GM18520 (cell line): ENCODE results near the gene SDR9C7.
"Not testable (repeated sequence)": the region's sequence is repeated elsewhere in the genome, so short reads cannot be mapped to it uniquely, and the experiment has no call there.

Experiments
- ATAC-seq: cut with Tn5 transposase; IDR thresholded peaks from one replicate; pipeline ENCODE4 v1.9.1; 2021; ENCODE audit not compliant: unreplicated experiment

SDR9C7 gene

GRCh38 chr12:56918139-56918538 lies 16.1 kb downstream of the SDR9C7 start:
- not testable (repeated sequence) for ATAC-seq

- ATAC-seq, result no peak
Measured at GRCh38 chr12:56916996-56917333, 17.2 kb downstream of the SDR9C7 start.

GRCh38 chr12:56916296-56916995 lies 17.8 kb downstream of the SDR9C7 start:
- no peak for ATAC-seq

DNA sequence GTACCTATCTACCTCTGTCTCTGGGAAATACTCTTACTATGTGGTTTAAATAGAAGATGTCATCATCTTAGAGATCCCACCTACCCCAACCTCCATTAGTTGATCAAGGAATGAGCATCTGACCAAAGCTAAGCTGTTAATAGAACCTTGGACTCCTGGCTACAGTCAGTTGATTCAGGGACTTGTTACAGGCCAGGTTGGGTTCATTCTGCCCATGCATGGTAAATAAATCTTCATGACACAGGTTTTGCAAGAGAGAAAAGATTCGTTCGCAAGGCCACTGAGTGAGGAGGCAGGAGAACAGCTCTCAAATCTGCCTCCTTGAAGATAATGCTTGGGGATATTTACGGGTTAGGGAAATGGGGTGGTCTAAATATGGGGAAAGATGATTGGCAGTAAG lies 19.5 kb downstream of the SDR9C7 start:
- ATAC-seq, result no peak

DNA sequence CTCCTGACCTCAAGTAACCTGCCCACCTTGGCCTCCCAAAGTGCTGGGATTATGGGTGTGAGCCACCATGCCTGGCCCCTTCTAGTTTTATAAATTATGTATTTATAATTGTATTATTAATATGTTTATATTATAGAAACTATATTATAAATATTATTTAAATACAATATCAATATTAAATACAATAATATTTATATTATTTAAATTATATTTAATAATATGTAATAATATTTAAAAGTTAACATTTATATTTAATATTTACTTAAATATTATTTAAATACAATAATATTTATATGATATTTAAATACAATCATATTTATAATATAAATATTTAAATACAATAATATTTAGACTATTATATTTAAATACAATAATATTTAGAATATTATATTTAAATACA lies 20.0 kb downstream of the SDR9C7 start:
- no peak for ATAC-seq

- not testable (repeated sequence) for ATAC-seq
Measured at GRCh38 chr12:56909403-56909802, 24.8 kb downstream of the SDR9C7 start.

DNA sequence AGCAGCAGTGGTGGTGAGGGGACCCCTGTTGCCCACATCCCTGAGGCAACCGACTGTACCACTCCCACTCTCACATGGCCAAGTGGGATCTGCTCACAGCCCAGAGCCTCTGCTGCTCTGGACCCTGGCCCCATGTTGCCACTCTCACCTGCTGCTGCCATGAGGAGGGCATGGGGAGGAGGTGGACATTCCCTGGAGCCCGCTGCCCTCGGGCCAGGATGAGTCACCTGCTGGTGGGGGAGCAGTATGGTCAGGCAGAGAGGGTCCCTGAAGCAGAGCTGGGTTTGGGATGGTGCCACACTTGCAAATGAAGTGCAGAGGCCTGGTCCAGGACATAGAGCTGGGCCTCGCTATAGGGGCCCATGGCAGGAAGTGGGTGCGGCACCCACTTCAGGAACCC lies 26.1 kb downstream of the SDR9C7 start:
- no peak for ATAC-seq

- no peak for ATAC-seq
Measured at GRCh38 chr12:56905852-56906251, 28.4 kb downstream of the SDR9C7 start.

GRCh38 chr12:56903374-56903773 lies 30.8 kb downstream of the SDR9C7 start:
- ATAC-seq, result no peak

DNA sequence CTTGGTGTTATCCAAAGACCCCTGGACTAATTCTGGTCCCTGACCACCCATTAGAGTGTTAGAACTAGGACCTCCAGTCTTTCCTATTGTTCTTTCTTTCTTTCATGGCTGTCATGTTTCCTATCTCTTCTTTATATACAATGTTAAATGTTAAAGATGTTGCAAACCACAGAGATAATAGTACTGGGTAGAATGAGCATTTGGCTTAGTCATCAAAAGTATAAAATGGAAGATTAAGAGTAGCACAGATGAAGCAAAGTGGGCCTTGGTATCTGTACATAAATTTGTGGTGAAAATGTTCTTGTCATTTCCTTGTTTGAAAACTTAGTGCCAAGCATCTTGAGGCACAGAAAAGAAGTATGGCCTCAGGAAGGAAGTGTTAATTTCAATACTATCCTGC lies 32.9 kb downstream of the SDR9C7 start:
- not testable (repeated sequence) for ATAC-seq

GRCh38 chr12:56900583-56900982 lies 33.6 kb downstream of the SDR9C7 start:
- ATAC-seq, result no peak

DNA sequence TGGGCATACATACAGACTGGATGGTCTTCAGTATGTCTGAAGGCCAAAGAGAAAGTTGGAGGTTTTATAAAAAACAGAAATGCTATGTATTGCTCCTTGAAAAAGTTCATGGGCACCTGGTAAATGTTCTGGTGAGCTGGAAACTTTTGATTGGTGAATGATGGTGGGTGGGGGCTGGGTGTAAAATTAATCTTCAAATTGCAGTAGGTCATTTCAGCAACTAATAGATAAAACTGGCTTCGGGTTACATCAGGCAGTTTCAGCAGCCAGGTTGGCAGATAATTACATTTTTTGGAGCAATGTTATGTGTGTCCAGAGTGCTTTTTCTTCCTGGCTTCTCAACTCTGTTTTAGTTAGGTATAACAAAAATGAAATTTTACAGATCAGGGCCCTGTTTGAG lies 35.3 kb downstream of the SDR9C7 start:
- ATAC-seq, result no peak

- no peak for ATAC-seq
Measured at GRCh38 chr12:56897844-56898361, 36.3 kb downstream of the SDR9C7 start.

GRCh38 chr12:56896082-56896481 lies 38.1 kb downstream of the SDR9C7 start:
- no peak for ATAC-seq

GRCh38 chr12:56894698-56895368 lies 39.4 kb downstream of the SDR9C7 start:
- ATAC-seq, result no peak

DNA sequence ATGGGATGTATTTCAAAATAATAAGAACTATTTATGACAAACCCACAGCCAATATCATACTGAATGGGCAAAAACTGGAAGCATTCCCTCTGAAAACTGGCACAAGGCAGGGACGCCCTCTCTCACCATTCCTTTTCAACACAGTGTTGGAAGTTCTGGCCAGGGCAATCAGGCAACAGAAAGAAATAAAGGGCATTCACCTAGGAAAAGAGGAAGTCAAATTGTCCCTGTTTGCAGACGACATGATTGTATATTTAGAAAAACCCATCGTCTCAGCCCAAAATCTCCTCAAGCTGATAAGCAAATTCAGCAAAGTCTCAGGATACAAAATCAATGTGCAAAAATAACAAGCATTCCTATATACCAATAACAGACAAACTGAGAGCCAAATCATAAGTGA lies 42.3 kb downstream of the SDR9C7 start:
- not testable (repeated sequence) for ATAC-seq

DNA sequence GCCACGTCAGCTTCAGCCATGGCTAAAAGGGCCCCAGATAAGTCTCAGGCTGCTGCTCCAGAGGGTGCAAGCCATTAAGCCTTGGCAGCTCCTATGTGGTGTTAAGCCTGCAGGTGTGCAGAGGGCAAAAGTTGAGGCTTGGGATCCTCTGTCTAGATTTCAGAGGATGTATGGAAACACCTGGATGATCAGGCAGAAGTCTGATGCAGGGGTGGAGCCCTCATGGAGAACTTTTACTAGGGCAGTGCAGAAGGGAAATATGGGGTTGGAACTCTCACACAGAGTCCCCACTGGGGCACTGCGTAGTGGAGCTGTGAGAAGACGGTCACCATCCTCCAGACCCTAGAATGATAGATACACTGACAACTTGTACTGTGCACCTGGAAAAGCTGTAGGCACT lies 47.9 kb downstream of the SDR9C7 start:
- ATAC-seq, result no peak

- no peak for ATAC-seq
Measured at GRCh38 chr12:56885316-56885715, 48.9 kb downstream of the SDR9C7 start.

DNA sequence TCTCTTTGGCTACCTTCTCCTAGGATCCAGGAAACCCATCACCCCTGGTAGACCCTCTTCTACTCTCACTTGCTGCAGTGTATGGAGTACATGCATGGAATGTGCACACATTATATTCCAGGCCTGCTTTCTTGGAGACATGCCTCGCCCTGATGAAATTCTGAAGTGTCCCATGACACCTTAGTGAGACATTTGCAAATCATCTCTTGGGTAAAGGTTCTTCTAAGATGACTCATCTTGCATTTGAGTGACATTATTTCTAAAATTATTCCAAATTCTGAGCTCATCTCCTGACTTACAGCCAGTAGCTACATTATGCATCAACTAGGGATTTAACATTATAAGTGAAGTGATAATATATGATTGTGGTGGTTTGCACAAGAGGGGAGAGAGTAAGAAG lies 49.8 kb downstream of the SDR9C7 start:
- ATAC-seq, result no peak

- not testable (repeated sequence) for ATAC-seq
Measured at GRCh38 chr12:56882407-56882806, 51.8 kb downstream of the SDR9C7 start.

- no peak for ATAC-seq
Measured at GRCh38 chr12:56880125-56880992, 53.8 kb downstream of the SDR9C7 start.
